Esophagus muscularis mucosa (tissue), 4 donors: ENCODE results near the gene LHX8. TPM values are rescaled to one million over a fixed set of nuclear protein-coding genes. Genes with fewer than 3 reads are reported as not detected.

ENCODE experiments used
- DNase-seq: peaks from one replicate; pipeline ENCODE4 v3.0.0-alpha.2; 2017; ENCODE audit errors: extremely low spot score
- H3K27ac ChIP-seq, 4 donors: fragments of 200-600 bp; sonication (generic); replicated peaks in 1 of 4; 1 replicate in 3 of 4; 2 replicates in 1 of 4; pipeline ENCODE4 v1.5.1; 2016 to 2019; ENCODE audit warnings: mild to moderate bottlenecking in 1 of 4
- H3K27me3 ChIP-seq, 4 donors: fragments of 200-600 bp; sonication (generic); one replicate each; pipeline versions ENCODE4 v1.5.1 to v1.6.0; 2016 to 2019
- H3K36me3 ChIP-seq, 4 donors: fragments of 200-600 bp; sonication (generic); one replicate each; pipeline ENCODE4 v1.5.1; 2016 to 2019
- H3K4me1 ChIP-seq, 4 donors: fragments of 200-600 bp; sonication (generic); one replicate each; pipeline ENCODE4 v1.5.1; 2016 to 2019
- H3K4me3 ChIP-seq, 4 donors: fragments of 200-600 bp; sonication (generic); 1 replicate in 2 of 4; 2 replicates in 2 of 4; pipeline ENCODE4 v1.5.1; 2016 to 2019; ENCODE audit warnings: mild to moderate bottlenecking in 4 of 4, moderate library complexity in 1 of 4
- H3K9me3 ChIP-seq, 4 donors: fragments of 200-600 bp; sonication (generic); 1 replicate in 3 of 4; 2 replicates in 1 of 4; pipeline ENCODE4 v1.5.1; 2016 to 2019
- EP300 ChIP-seq: sonication (generic); formaldehyde crosslinking; IDR thresholded peaks from one replicate; pipeline ENCODE4 v1.6.1; 2017; ENCODE audit warnings: antibody characterized with exemption
- POLR2A ChIP-seq: fragments of 450-650 bp; IDR thresholded peaks from one replicate; pipeline ENCODE4 v1.6.1; 2017; ENCODE audit warnings: antibody characterized with exemption, moderate library complexity, mild to moderate bottlenecking, low read depth
- POLR2AphosphoS5 ChIP-seq, 2 donors: sonication (generic); formaldehyde crosslinking; IDR thresholded peaks; one replicate each; pipeline ENCODE4 v1.6.1; 2017; ENCODE audit warnings: antibody characterized with exemption in 2 of 2
- WGBS: methylation state at CpG from one replicate; pipeline ENCODE4 v1.1.5; 2018; 5-methylcytosine and 5-hydroxymethylcytosine counted together
- intact Hi-C: fragments of 100-400 bp; cut with DNase I; formaldehyde crosslinking; loops from one replicate; pipeline ENCODE4 v1.15.1; 2023
- total RNA-seq, 4 donors: library from RNA; depleted of rRNA; stranded (reverse); fragments of >200 nt; gene quantifications; one replicate each; pipeline versions ENCODE4 v1.1.0 to v1.2.1, GENCODE V29; 2016
- TF ChIP-seq, protein P1 (sequence below), 3 experiments: fragments of 200-600 bp in 2 of 3; fragments of 450-650 bp in 1 of 3; sonication (generic) in 2 of 3; IDR thresholded peaks; one replicate each; pipeline ENCODE4 v1.5.1; 2017 to 2019; ENCODE audit warnings: antibody characterized with exemption in 3 of 3, mild to moderate bottlenecking in 2 of 3, moderate library complexity in 1 of 3

LHX8 gene
- total RNA-seq, 4 donors from 2014 or later = not detected

DNA sequence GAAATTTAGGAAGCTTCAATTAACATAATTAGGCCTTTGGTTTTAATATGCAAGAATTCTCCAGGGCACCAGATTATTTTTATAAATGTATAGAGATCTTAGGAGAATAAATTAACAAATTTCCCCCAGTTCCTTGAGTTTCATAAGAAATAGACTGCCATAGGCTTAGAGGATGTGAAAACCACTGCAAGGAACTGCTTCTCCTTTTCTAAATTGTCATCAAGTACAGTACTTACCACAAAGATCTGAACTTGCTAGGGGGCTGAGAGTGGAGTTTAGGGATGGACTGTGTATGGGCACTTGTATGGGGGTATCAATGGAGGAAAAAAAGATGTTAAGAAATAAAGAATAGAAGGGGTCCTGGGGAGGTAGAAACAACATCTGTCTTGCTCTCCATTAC, 31.1 kb downstream of the LHX8 start:
- H3K9me3 ChIP-seq = peaks cover 0 to 3% (median 0%) of the 10 kb centered on the region in 4 donors
- H3K36me3 ChIP-seq = no peaks in the 10 kb centered on the region
- intact Hi-C loops = no loop called here
- no peak for TF ChIP-seq POLR2AphosphoS5 (IDR thresholded peaks at IDR 0.05)
- no peak for TF ChIP-seq POLR2A
- TF ChIP-seq, protein P1, sequence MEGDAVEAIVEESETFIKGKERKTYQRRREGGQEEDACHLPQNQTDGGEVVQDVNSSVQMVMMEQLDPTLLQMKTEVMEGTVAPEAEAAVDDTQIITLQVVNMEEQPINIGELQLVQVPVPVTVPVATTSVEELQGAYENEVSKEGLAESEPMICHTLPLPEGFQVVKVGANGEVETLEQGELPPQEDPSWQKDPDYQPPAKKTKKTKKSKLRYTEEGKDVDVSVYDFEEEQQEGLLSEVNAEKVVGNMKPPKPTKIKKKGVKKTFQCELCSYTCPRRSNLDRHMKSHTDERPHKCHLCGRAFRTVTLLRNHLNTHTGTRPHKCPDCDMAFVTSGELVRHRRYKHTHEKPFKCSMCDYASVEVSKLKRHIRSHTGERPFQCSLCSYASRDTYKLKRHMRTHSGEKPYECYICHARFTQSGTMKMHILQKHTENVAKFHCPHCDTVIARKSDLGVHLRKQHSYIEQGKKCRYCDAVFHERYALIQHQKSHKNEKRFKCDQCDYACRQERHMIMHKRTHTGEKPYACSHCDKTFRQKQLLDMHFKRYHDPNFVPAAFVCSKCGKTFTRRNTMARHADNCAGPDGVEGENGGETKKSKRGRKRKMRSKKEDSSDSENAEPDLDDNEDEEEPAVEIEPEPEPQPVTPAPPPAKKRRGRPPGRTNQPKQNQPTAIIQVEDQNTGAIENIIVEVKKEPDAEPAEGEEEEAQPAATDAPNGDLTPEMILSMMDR (IDR thresholded peaks at IDR 0.05) = no peak
- TF ChIP-seq EP300 = no peak
- H3K4me3 ChIP-seq = no peak overlapping the region
- no peaks in the 10 kb centered on the region for H3K4me1 ChIP-seq
- H3K27ac ChIP-seq = no peak overlapping the region
- DNase-seq = no peak
- H3K27me3 ChIP-seq = peaks cover 0 to 6% (median 0%) of the 10 kb centered on the region in 4 donors

DNA sequence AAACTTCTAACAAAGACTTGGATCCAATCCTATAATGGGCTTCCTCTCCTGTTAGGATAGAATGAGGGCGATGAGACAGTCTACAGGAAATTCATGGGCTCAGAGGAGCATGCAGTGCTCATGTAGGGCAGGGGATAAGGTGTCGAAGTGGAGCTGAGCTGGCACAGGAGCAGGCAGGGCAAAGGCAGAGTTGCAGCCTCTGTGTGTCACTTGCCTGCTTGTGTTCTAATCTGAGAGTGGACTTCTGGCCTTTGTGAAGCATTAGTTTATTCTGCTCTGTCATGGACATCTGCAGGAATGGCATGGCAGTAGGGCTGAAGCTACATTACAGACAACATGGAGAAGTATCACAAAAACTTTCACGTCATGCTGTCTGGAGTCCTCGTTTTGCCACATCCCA, 32.6 kb downstream of the LHX8 start:
- no peak for DNase-seq
- Histone ChIP-seq H3K4me3 (no peak overlapping the region), H3K9me3 (peaks cover 0 to 3% (median 0%) of the 10 kb centered on the region in 4 donors), H3K27ac (no peak overlapping the region), H3K36me3 (no peaks in the 10 kb centered on the region), H3K27me3 (peaks cover 0 to 6% (median 0%) of the 10 kb centered on the region in 4 donors), H3K4me1 (no peaks in the 10 kb centered on the region)
- TF ChIP-seq, protein P1 (IDR thresholded peaks at IDR 0.05) = no peak
- WGBS = 79% methylated on average over 4 of the region's 4 CpGs
- intact Hi-C loops = no loop called here

DNA sequence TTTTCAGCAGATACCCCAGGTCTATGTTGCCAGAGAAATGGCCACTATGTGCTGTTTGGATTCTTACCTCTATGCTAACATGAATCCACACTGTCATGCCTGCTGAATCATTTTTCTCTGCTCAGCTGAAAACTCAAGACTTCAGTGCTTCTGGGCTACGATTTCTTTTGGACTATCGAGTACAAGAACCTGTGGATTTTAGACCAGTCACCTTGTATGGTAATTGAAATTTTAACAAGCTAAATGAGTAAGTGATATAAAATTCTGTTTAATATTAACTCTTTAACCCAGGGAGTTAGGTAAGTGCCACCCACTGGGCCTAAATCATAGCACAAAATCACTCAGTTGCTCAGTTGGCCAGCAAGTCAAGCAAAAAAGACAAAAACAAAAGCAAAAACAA, 35.8 kb downstream of the LHX8 start:
- intact Hi-C loops = no loop called here
- DNase-seq = no peak
- Histone ChIP-seq H3K27me3 (peaks cover 0 to 6% (median 0%) of the 10 kb centered on the region in 4 donors), H3K4me1 (no peaks in the 10 kb centered on the region), H3K4me3 (no peak overlapping the region), H3K27ac (no peak overlapping the region), H3K9me3 (no peaks in the 10 kb centered on the region), H3K36me3 (no peaks in the 10 kb centered on the region)
- 93% methylated on average over 2 of the region's 2 CpGs for WGBS
- TF ChIP-seq POLR2A (no peak), EP300 (no peak)
- TF ChIP-seq, protein P1 (IDR thresholded peaks at IDR 0.05) = no peak

DNA sequence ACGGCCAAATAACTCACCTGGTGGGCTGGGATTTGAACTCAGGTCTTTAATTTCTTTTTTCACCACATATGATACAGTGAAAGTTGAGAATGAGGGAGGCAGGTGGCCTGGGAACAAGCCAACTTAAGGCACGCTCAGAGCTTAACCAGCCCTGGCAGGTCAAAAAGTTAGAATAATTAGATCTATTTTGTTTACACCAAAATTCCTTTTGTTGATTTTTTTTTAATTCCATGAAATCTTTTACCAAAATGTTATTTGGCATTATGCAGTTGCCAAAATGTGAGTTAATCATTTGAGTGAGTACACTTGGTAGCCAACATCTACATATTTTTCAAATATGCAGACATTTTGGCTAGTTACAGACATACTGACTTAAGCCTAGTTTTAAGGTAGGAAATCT, 36.8 kb downstream of the LHX8 start:
- 72% methylated on average over 2 of the region's 2 CpGs for WGBS
- H3K4me1 ChIP-seq = no peaks in the 10 kb centered on the region
- intact Hi-C loops = no loop called here
- H3K36me3 ChIP-seq = no peaks in the 10 kb centered on the region
- TF ChIP-seq POLR2A (no peak), EP300 (no peak)
- H3K9me3 ChIP-seq = no peaks in the 10 kb centered on the region
- H3K27ac ChIP-seq = no peak overlapping the region
- H3K27me3 ChIP-seq = peaks cover 0 to 6% (median 0%) of the 10 kb centered on the region in 4 donors
- DNase-seq = no peak
- H3K4me3 ChIP-seq = no peak overlapping the region

DNA sequence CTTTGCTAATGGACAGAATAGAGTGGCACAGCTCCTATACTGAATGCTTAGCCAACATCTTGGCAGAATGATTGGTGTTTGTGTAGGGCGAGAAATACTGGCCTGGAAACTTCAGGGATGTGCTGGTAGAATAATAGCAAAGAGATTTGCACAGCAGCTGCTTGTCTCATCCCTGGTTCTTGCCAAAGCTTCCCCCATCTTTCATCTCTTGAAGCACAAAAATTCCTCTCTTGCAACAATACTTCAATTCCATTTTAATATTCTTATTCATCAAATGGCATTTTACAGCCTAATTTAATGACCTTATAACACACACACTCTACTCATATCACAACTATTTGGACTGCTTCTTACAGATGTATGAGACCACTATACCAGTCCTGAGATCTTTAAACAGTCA, 37.7 kb downstream of the LHX8 start:
- Histone ChIP-seq H3K27me3 (peaks cover 0 to 2% (median 0%) of the 10 kb centered on the region in 4 donors), H3K36me3 (no peaks in the 10 kb centered on the region), H3K27ac (no peak overlapping the region), H3K4me3 (no peak overlapping the region), H3K9me3 (no peaks in the 10 kb centered on the region), H3K4me1 (no peaks in the 10 kb centered on the region)
- TF ChIP-seq POLR2AphosphoS5 (IDR thresholded peaks at IDR 0.05) (no peak), POLR2A (no peak), EP300 (no peak)
- TF ChIP-seq, protein P1 (IDR thresholded peaks at IDR 0.05) = no peak
- 67% methylated on average over 1 of the region's 1 CpG for WGBS
- no peak for DNase-seq
- intact Hi-C loops = no loop called here
